ENCODE data around the gene OLFM1.

- no peak for TF ChIP-seq CTCF (IDR thresholded peaks at IDR 0.05; ENCODE audit: borderline replicate concordance, extremely low read depth, low read length, poor library complexity, severe bottlenecking)
- TF ChIP-seq EZH2 (IDR thresholded peaks at IDR 0.05; ENCODE audit: borderline replicate concordance, low read depth, low read length, severe bottlenecking), result no peak
These were observed 41.3 kb upstream of the OLFM1 start for GRCh38 chr9:135045928-135046738.

Data from DND-41 (cell line).